HG02943 (cell line): Measurements from ENCODE around the gene RAB11A.
A peak's percentile ranks its signal among the peaks of the same experiment; 100 is the strongest.

ENCODE experiments used
- ATAC-seq: cut with Tn5 transposase; IDR thresholded peaks from one replicate; pipeline ENCODE4 v1.9.1; 2021; ENCODE audit warnings: mild to moderate bottlenecking, low read depth, moderate library complexity; ENCODE audit not compliant: unreplicated experiment

The RAB11A gene

GRCh38 chr15:65869126-65869953 lies at the start of gene RAB11A:
Gene RAB11A, plus strand, starts transcription at chr15:65869491. Its CDS starts 95 bp downstream, at chr15:65869586.
- ATAC-seq = peak; percentile 81

DNA sequence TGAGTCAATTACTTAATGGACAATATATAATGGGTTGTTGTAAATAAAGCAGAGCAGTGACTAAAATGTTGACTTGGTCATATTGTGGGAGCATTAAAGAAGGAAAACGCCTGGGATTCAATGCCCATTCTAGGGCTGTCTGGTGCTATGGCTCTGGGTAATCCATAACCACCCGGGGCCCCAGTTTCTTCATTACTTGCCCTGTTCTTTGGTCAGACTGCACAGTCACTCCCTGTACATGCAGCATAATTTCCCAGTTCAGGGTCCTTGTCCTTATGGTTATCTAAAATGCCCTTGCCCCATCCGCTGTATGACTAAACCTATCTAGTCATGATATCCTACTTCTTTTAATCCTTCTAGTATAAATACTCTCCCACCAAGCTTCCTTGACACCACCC lies 49.7 kb upstream of the RAB11A start:
- no peak for ATAC-seq

DNA sequence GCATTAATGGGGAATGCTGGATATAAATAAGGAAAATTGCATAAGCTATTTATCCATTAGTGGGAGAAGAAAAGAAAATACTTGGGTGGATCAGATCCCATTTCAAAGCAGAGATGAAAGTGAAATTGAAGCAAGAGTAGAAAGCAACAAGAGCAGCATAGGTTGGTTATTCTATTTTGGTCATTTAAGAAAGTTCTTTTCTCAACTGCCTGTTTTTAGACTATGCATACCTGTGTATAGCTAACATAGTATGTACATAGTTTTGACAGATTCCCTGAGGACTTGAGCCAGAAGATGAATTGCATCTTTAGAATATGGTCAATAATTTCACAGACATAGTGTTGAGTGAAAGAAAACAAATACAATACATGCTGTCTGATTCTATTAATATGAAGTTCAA lies 48.2 kb upstream of the RAB11A start:
- no peak for ATAC-seq

DNA sequence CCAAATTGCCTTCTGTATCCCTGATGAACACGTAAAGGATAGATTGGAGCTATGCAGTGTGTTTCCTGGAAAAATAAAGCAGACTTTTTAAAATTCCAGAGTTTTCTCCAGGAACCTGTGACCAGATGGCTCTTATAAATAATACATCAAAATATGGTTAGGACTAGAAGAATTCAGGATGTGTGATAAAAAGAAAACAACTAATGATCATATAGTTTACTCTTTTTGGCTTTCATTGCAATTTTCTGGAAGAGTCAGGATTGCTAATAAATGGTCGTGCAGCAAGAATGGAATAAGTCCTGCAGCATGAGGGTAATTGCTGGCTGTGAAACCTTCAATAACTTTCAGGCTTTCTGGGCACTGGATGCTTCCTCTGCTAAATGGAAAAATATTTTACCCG lies 47.0 kb upstream of the RAB11A start:
- no peak for ATAC-seq

- no peak for ATAC-seq
Observed at GRCh38 chr15:65824031-65824743, 45.1 kb upstream of the RAB11A start.

DNA sequence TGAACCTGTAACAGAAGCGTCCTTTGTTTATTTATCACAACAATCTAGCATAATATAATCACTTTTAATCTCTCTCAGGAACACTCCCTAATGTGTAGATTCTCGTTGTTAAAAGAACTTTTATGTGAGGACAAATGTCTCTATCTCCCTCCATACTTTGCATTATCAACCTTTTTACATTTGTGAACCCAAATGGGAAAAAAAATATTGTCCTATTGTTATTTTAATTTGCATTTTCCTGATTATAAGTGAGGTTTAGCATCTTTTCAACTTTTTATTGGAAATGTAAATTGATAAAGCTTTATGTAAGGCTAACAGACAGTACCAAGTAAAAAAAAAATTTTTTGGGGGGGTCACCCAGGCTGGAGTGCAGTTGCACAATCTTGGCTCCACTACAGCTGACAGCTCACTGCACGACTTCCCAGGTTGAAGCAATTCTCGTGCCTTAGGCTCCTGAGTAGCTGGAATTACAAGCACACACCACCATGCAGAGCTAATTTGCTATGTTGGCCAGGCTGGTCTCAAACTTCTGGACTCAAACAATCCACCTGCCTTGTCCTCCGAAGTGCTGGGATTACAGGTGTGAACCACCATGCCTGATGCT lies 44.2 kb upstream of the RAB11A start:
- ATAC-seq = no peak

GRCh38 chr15:65827065-65827464 lies 42.2 kb upstream of the RAB11A start:
- ATAC-seq = no peak

- ATAC-seq = no peak
Observed at GRCh38 chr15:65828585-65828984, 40.7 kb upstream of the RAB11A start.

- no peak for ATAC-seq
Observed at GRCh38 chr15:65829130-65829764, 40.0 kb upstream of the RAB11A start.

DNA sequence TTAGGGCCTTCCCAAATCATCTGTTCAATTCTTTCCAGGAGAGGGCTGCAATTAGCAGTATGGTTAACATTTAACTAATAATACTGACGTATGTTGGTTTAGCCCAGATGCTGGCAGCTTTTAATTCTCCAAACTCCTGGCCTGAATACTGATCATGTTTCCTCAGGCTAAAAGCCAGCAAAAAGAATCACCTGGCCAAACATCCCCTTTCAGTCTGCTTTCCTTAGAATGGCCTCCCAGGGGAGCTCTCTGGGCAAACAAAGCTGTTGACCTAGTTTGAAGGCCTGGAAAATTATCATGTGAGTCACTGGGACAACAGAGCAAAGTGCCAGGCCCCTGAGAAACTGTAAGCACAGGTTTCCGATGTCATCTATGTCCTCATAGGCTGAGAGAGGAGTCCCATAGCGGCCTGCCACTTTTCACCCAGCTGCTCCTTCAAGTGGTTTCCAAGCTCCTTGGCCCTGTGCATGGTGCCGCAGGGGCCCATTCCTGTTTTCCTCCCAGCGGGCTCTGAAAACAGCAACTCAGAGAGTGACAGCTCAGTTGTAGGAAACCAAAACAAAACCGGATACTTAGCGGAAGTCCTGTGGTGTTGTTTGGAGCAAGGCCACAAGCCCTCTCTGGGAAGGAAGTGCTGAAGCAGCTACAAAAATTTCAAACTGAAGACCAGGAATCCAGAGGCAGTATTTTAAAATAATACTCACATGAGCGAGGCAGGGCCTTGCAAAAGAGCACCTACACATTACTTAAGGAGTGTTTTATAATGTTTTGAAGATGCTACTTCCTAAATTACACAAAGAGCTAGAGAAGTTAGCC lies 36.5 kb upstream of the RAB11A start:
- no peak for ATAC-seq

DNA sequence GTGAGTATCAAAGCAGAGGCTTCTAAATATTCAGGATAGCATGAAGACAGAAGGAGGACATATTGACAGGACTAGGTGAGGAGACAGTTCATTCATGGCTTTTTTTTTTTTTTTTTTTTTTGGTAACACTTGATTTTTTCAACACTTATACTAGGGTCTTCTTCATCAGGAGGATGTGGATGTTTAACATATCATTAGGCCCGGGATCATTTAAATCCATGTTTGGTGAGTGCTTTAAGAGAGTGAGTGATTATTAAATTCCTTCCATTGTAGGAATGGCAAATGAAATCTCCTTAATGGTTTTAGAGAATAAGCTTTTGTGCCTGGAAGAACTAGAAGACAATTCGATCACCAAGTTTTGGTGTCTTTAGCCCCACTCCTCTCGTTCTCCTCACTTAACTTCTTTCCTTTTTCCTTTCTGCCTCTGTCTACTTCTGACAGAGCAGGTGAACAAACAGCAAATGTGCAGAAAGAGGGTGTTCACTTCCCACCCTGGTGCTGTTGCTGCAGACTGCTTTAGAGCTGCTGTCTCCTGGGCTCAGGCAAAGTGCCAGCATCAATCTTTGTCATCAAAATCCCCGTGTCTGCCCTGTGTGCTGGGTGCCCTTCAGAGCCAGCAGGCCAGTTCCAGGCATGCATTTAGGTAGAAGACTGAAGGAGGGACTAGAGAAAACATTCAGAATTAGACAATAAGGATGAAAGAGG lies 35.6 kb upstream of the RAB11A start:
- no peak for ATAC-seq

DNA sequence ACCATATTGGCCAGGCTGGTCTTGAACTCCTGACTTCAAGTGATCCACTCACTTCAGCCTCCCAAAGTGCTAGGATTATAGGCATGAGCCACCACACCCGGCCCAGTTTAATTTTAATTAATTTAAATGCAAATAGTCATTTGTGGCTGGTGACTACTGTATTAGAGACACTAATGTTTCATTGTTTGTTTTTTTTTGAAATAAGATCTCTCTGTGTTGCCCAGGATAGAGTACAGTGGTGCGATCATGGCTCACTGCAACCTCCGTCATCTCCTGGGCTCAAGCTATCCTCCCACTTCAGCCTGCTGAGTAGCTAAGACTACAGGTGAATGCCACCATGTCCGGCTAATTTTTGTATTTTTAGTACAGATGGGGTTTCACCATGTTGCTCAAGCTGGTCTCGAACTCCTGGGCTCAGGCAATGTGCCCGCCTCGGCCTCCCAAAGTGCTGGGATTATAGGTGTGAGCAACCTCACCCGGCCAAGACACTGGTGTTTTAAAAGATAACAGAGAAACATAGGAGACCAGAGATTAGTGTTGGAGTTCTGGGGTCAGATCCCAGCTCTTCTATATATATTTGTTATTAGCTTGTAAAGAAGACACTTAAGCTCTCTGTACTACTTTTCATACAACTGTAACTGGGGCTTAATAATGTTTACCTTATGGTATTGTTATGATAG lies 34.5 kb upstream of the RAB11A start:
- no peak for ATAC-seq

- no peak for ATAC-seq
Observed at GRCh38 chr15:65835447-65835846, 33.8 kb upstream of the RAB11A start.

- ATAC-seq = no peak
Observed at GRCh38 chr15:65836665-65837064, 32.6 kb upstream of the RAB11A start.

GRCh38 chr15:65837301-65838294 lies 31.7 kb upstream of the RAB11A start:
- no peak for ATAC-seq

DNA sequence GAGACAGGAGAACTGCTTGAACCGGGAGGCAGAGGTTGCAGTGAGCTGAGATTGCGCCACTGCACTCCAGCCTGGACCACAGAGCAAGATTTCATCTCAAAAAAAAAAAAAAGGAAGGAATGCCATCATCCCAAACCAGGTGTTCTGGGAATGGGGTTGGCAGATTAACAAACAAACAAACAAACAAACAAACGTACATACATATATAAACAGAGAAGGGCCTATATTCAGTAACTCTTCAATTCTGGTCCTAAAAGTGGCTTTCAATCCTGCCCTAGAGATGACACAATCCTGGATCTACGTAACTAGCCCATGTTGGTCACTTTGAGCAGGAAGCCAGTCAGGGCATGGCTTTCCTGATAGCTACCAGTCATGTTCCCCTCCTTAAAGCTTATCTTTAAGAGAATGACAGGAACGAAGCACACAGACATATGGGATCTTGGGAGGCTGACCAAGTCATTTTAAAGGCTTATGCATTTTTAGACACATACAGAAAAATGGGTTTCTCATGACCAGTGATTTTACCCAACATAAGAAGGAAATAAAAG lies 29.9 kb upstream of the RAB11A start:
- no peak for ATAC-seq

- no peak for ATAC-seq
Observed at GRCh38 chr15:65839985-65840384, 29.3 kb upstream of the RAB11A start.
